GM12865 (cell line): ENCODE data around the gene GNAT1.

Experiments
- DNase-seq: peaks from one replicate; pipeline ENCODE4 v3.0.0; 2010; ENCODE audit warnings: low read depth
- H3K4me3 ChIP-seq: 2 replicates; pipeline ENCODE4 v1.5.1; 2011; ENCODE audit warnings: mild to moderate bottlenecking, low read depth, low read length, control low read depth
- CTCF ChIP-seq: IDR thresholded peaks from 2 replicates; pipeline ENCODE4 v1.5.1; 2011; ENCODE audit warnings: low read length, control low read depth, low read depth, inconsistent platforms; ENCODE audit not compliant: insufficient read depth; ENCODE audit errors: missing control alignments

The GNAT1 gene

GRCh38 chr3:50155891-50156290 lies 35.5 kb upstream of the GNAT1 start:
- H3K4me3 ChIP-seq, result no peak overlapping the region
- no peak for DNase-seq
- no peak for TF ChIP-seq CTCF

GRCh38 chr3:50156549-50157493 lies 34.6 kb upstream of the GNAT1 start:
- TF ChIP-seq CTCF, result no peak
- no peak overlapping the region for H3K4me3 ChIP-seq
- DNase-seq, result no peak

- no peak for TF ChIP-seq CTCF
- H3K4me3 ChIP-seq, result no peak overlapping the region
- DNase-seq, result no peak
Measured at GRCh38 chr3:50157827-50158529, 33.4 kb upstream of the GNAT1 start.

GRCh38 chr3:50158530-50159146 lies 32.8 kb upstream of the GNAT1 start:
- no peak for DNase-seq
- no peak overlapping the region for H3K4me3 ChIP-seq
- TF ChIP-seq CTCF, result no peak

- TF ChIP-seq CTCF, result no peak
- no peak overlapping the region for H3K4me3 ChIP-seq
- DNase-seq, result no peak
Measured at GRCh38 chr3:50160561-50160983, 30.8 kb upstream of the GNAT1 start.

GRCh38 chr3:50161320-50161719 lies 30.1 kb upstream of the GNAT1 start:
- no peak for DNase-seq
- H3K4me3 ChIP-seq, result no peak overlapping the region
- no peak for TF ChIP-seq CTCF
